ENCODE measurements around the gene KRT4.

Gene KRT4

DNA sequence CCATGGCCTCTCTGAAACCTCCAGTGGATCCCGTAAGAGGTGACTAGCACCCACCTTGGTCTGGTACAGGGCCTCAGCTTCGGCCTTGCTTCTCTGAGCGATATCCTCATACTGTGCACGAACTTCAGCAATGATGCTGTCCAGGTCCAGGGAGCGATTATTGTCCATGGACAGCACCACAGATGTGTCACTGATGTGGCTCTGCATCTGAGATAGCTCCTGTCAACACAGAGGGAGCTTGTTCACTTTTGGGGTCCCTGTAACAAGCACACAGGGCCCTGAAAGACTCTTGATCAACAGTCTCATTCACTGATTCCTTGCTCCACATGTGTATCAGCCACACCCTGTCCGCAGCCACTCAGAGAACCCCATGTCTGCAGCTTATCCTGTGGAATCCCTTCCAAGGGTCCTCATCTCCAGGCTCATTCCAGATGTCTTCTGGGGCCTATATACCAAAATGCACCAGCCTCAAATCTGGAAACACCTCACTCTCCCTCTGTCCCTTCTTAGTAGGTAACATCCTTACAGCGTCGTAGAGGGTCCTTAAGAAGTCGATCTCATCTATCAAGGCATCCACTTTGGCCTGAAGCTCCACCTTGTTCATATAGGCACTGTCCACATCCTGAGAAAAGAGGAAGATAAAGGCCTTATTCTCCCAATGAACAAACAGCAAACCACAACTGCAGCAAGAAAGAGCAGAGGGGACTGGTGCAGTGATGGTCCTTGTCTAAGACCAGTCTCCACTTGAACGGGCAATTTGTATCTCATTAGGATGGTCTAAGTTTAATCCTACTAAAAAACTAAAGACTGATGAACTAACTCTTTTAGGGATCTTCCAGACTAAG is 21.5 kb downstream of the KRT4 start:
- Histone ChIP-seq H3K79me2 (no peaks in the 10 kb centered on the region), H3K27me3 (ENCODE audit: control insufficient read depth, insufficient read depth, low read length) (no peaks in the 10 kb centered on the region)

DNA sequence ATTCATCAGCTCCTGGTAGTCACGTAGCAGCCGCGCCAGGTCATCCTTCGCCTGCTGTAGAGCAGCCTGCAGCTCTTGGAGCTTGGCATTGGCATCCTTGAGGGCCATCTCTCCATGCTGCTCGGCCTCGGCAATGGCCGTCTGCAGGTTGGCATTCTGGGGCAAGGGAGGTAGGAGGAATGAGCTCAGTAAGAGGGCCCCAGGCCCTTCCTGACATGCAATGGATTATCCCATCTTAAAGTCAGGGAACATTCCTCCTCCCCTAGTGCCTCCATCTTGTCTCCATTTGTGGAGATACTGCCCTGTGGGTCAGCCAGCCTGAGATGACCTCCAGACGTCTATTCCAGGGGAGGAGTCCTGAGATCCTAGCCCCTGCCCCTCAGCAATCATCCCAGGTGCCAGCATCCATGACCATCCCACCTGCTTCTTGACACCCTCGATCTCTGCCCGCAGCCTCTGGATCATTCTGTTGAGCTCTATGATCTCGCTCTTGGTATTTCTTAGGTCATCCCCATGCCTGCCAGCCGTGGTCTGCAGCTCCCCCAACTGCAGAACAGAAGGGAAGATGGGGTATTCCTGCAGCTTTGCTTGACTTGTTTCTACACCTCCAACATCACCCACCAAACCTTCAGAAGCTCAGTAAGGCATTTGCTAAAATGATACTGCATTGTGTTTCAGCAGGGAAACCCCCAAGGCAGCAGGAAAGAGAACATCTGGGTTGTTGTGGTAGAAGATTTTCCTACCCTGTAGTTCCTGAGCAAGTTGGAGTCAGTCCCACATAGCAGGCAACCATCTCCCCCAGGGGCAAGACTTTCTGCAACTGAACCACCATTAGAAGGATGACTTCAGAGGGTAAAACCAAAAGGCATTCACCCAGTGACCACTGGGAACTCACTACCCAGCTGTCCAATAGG is 22.4 kb downstream of the KRT4 start:
- no peak overlapping the region for H3K27ac ChIP-seq
- no peaks in the 10 kb centered on the region for H3K27me3 ChIP-seq (ENCODE audit: control insufficient read depth, insufficient read depth, low read length)
- no peak overlapping the region for H3K4me3 ChIP-seq (ENCODE audit: low read depth, low read length)
- no peaks in the 10 kb centered on the region for H3K36me3 ChIP-seq (ENCODE audit: control insufficient read depth, insufficient read depth, low read length)
- no peaks in the 10 kb centered on the region for H3K79me2 ChIP-seq
- no peak overlapping the region for H3K4me2 ChIP-seq (ENCODE audit: low read length)
- no peaks in the 10 kb centered on the region for H3K9me3 ChIP-seq (ENCODE audit: control insufficient read depth, low read length)
- TF ChIP-seq, protein P1, sequence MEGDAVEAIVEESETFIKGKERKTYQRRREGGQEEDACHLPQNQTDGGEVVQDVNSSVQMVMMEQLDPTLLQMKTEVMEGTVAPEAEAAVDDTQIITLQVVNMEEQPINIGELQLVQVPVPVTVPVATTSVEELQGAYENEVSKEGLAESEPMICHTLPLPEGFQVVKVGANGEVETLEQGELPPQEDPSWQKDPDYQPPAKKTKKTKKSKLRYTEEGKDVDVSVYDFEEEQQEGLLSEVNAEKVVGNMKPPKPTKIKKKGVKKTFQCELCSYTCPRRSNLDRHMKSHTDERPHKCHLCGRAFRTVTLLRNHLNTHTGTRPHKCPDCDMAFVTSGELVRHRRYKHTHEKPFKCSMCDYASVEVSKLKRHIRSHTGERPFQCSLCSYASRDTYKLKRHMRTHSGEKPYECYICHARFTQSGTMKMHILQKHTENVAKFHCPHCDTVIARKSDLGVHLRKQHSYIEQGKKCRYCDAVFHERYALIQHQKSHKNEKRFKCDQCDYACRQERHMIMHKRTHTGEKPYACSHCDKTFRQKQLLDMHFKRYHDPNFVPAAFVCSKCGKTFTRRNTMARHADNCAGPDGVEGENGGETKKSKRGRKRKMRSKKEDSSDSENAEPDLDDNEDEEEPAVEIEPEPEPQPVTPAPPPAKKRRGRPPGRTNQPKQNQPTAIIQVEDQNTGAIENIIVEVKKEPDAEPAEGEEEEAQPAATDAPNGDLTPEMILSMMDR (IDR thresholded peaks at IDR 0.05) = no peak
- H3K4me1 ChIP-seq = no peaks in the 10 kb centered on the region
- H3K9ac ChIP-seq = no peak overlapping the region
- H2AFZ ChIP-seq = no peak overlapping the region

More for the DNA sequence above, 21.5 kb downstream of the KRT4 start:
- TF ChIP-seq, protein P1 (IDR thresholded peaks at IDR 0.05) = no peak
- Histone ChIP-seq H3K4me3 (ENCODE audit: low read depth, low read length) (no peak overlapping the region), H3K9me3 (ENCODE audit: control insufficient read depth, low read length) (no peaks in the 10 kb centered on the region), H3K4me1 (no peaks in the 10 kb centered on the region), H3K36me3 (ENCODE audit: control insufficient read depth, insufficient read depth, low read length) (no peaks in the 10 kb centered on the region), H3K27ac (no peak overlapping the region), H3K4me2 (ENCODE audit: low read length) (no peak overlapping the region), H3K9ac (no peak overlapping the region), H2AFZ (no peak overlapping the region)

DNA sequence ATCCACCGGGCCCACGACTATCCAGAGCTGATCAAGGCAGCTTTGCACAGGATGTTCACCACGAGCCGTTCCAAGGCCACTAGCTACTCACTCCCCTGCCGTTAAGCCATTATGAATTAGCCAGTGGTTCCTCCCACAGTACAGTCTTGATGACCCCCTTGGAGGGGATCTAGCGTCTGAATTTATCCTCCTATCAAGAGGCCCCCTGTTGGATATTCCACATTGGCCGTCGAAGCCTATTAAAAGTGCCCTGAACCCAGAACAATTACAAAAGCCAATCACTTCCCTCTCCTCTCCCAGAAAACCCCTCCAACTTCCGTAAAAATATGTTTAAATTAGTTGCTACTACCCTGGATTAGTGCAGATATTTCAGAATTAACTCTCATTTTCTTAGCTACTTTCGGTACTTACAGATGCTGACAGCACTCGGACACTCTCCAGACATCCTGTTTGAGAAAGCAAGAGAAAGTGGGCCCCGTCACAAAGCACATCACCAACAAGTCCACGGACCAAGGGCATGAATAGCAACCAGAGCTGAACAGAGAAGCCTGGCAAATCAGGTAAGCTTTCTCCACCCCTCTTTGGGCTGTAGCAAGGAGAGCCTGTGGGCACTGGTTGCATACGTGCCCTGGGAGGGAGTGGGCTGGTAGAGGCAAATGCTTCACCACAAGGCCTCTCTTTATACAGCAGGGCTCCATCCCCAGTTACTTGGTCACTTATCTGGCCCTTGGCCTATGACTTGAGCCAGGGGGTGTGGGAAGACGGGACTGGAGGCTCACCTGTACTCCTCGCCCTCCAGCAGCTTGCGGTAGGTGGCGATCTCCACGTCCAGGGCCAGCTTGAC is 23.3 kb downstream of the KRT4 start:
- Histone ChIP-seq H3K36me3 (ENCODE audit: control insufficient read depth, insufficient read depth, low read length) (no peaks in the 10 kb centered on the region), H3K4me2 (ENCODE audit: low read length) (no peak overlapping the region), H3K79me2 (no peaks in the 10 kb centered on the region), H3K4me3 (ENCODE audit: low read depth, low read length) (no peak overlapping the region), H3K9ac (no peak overlapping the region), H3K27me3 (ENCODE audit: control insufficient read depth, insufficient read depth, low read length) (no peaks in the 10 kb centered on the region), H3K27ac (no peak overlapping the region), H3K4me1 (no peaks in the 10 kb centered on the region), H3K9me3 (ENCODE audit: control insufficient read depth, low read length) (no peaks in the 10 kb centered on the region), H2AFZ (peak overlapping the region; percentile 60)
- TF ChIP-seq, protein P1 (IDR thresholded peaks at IDR 0.05) = no peak

- Histone ChIP-seq H3K9ac (no peak overlapping the region), H2AFZ (peak overlapping the region; percentile 60), H3K27ac (no peak overlapping the region), H3K27me3 (ENCODE audit: control insufficient read depth, insufficient read depth, low read length) (no peaks in the 10 kb centered on the region), H3K4me2 (ENCODE audit: low read length) (no peak overlapping the region), H3K4me1 (no peaks in the 10 kb centered on the region), H3K79me2 (no peaks in the 10 kb centered on the region), H3K36me3 (ENCODE audit: control insufficient read depth, insufficient read depth, low read length) (no peaks in the 10 kb centered on the region), H3K9me3 (ENCODE audit: control insufficient read depth, low read length) (no peaks in the 10 kb centered on the region), H3K4me3 (ENCODE audit: low read depth, low read length) (no peak overlapping the region)
- TF ChIP-seq, protein P1 (IDR thresholded peaks at IDR 0.05) = no peak
These were observed 24.1 kb downstream of the KRT4 start for GRCh38 chr12:52789637-52790426.
